Stimulated activated CD4-positive, alpha-beta T cell treated with anti-CD3 and anti-CD28 coated beads, Interleukin-15, amount 100 ng/mL, for 48 hours (primary cell): ENCODE data around the gene RGS10.
"Not testable (repeated sequence)": the region's sequence is repeated elsewhere in the genome, so short reads cannot be mapped to it uniquely, and the experiment has no call there.

Experiments used
- DNase-seq, 2 donors: peaks; one replicate each; pipeline ENCODE4 v3.0.0-alpha.2; 2020; ENCODE audit warnings: low read depth in 2 of 2

Gene RGS10

GRCh38 chr10:119542357-119542987, at the start of gene RGS10:
RGS10 (minus strand) TSS chr10:119542719; CDS start chr10:119542638, 81 bp downstream.
- DNase-seq: peak; percentile 76 to 85

GRCh38 chr10:119588071-119588470, 45.6 kb upstream of the RGS10 start:
- no peak for DNase-seq

GRCh38 chr10:119578355-119578754, 35.8 kb upstream of the RGS10 start:
- DNase-seq: no peak

GRCh38 chr10:119575991-119576390, 33.5 kb upstream of the RGS10 start:
- DNase-seq: no peak

GRCh38 chr10:119575506-119575905, 33.0 kb upstream of the RGS10 start:
- no peak for DNase-seq

GRCh38 chr10:119567978-119568377, 25.5 kb upstream of the RGS10 start:
- DNase-seq: no peak

GRCh38 chr10:119562097-119562496, 19.6 kb upstream of the RGS10 start:
- no peak for DNase-seq

GRCh38 chr10:119559511-119559910, 17.0 kb upstream of the RGS10 start:
- DNase-seq: not testable (repeated sequence)

- DNase-seq: not testable (repeated sequence)
These were observed 13.6 kb upstream of the RGS10 start for GRCh38 chr10:119556081-119556480.

GRCh38 chr10:119555178-119555784, 12.8 kb upstream of the RGS10 start:
- DNase-seq: no peak

- DNase-seq: no peak
These were observed 8.3 kb upstream of the RGS10 start for GRCh38 chr10:119550827-119551226.

- DNase-seq: no peak
These were observed 6.9 kb upstream of the RGS10 start for GRCh38 chr10:119549247-119549999.

- DNase-seq: no peak
These were observed 3.5 kb upstream of the RGS10 start for GRCh38 chr10:119546009-119546408.

- no peak for DNase-seq
These were observed 2.8 kb upstream of the RGS10 start for GRCh38 chr10:119545310-119545709.

- no peak for DNase-seq
These were observed 1.5 kb upstream of the RGS10 start for GRCh38 chr10:119543814-119544642.

- DNase-seq: peak; percentile 44 to 47
These were observed 682 bp upstream of the RGS10 start for GRCh38 chr10:119542988-119543813.

- peak; percentile 40 to 57 for DNase-seq
These were observed 811 bp downstream of the RGS10 start for GRCh38 chr10:119541459-119542356.

- DNase-seq: no peak
These were observed 1.5 kb downstream of the RGS10 start for GRCh38 chr10:119541046-119541445.

GRCh38 chr10:119540038-119540437, 2.5 kb downstream of the RGS10 start:
- DNase-seq: no peak

GRCh38 chr10:119539359-119539825, 3.1 kb downstream of the RGS10 start:
- no peak for DNase-seq
